NCI-H2029 treated with DMSO at 0.1 percent for 48 hours (cell line): ENCODE measurements around the gene ANKS6.
A peak's percentile ranks its signal among the peaks of the same experiment; 100 is the strongest.

Experiments
- DNase-seq: peaks from one replicate; lab custom pipeline; 2025; lab: John Stamatoyannopoulos, UW

ANKS6 gene

DNA sequence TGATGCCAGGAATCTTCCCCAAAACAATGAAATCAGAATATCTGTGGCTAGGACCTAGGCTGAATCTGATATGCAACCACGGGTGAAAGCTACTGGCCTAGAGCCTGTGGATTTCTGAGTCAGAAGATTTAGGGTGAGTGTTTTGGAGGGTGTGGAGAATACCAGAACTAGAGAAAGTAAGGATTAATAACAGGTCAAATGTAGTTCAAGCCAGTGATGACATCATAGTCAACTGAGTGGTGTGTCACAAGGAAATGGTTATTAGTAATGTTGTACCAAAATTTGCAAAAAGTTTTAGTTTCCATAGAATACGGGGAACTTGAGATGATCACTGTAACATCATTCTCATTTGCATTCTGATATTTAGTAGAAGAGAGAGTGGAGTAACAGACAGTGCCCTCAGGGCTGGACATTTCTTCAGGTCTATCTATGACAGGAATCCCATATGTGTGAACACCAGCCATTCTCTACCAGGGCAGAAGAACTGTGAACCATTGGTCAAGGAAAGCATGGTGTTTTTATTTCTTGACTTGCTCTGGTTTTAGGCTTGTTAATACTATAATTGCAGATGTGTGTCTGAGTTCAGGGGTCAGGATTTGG lies 14.8 kb upstream of the ANKS6 start:
- no peak for DNase-seq

DNA sequence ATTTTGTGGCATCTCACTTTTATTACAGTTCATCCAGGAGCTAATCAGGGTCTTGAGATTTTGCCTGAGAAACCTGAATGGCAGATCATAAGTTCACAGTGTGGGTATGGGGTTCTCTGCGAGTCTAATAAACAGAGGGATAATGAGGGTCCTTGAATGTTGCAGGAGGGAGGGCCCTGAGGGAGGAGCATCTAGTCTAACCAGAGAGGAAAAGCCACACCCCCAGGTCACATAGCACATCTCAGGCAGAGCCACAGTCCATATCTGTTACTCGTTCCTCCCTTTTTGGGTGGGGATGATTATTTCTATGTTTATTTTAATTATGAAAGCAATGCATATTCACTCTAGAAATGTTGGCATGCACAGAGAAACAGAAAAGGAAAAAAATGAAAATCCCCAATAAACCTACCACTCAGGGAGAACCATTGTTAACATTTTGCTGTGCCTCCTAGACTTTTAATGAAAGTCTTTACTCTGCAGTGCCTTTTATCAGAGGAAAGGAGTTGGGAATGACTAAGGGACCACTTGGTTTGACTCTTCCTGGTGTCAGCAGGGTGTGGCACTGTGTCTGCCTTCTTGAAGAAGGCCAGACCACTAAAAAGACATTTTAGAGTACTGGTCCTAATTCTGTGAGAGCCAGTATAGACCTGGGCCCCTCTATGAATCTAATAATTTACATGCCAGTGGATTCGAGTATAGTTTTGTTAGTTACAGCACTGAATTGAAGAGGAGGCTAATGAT lies 13.9 kb upstream of the ANKS6 start:
- no peak for DNase-seq

DNA sequence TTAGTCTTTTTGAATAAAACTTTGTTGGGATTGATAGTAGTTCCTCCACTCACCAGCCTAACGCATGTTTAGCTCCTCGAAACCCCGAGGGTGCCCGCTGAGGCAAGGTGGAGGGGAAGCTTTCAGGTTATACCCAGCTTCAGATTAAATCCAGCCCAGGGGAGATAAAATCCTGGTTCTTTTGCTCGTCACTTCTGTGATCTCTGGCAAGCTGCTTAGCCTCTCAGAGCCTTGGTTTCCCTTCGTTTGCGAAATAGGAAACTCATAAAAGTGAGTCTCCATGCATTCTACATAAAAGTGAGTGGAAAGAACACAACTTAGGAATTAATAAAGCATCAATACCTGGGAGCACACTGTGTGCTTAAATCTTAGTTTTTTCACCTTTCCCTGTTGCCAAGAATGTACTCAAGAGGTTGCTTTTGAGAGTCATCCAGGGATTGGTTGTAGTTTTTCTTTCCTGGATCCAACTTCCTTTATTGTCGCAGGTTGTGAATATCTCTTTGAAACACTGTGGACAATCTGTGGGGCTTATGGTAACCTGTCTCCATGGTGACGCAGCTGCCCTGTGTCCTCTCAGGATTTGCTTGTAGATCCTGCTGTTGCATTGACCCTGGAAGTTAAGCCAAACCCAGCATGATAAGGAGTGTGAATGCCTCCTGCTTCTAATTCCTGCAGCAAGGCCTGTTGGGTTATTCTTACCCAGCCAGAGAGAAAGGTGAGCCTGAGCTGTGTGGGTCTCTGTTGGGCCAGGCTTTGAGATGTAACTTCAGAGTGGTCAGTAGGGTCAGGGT lies 13.2 kb upstream of the ANKS6 start:
- DNase-seq: no peak

DNA sequence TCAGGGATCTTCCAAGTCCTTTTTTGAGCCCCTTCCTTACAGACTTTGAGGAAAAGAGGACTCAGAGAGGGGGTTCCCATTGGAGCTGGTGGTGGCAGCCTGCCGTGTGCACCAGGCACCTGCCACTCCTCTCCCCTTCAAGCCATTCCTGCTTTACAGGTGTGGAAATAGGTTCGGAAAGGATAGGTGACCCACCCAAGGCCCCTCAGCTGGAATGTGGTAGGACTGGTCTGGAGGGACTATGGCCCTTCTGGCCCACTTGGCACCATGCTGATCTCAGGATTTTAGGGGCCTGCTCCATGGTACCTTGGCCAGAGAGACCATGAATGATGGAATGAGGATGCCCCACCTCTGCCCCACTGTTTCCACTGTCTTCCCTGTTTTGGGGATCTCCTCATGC lies 12.5 kb upstream of the ANKS6 start:
- DNase-seq: no peak

DNA sequence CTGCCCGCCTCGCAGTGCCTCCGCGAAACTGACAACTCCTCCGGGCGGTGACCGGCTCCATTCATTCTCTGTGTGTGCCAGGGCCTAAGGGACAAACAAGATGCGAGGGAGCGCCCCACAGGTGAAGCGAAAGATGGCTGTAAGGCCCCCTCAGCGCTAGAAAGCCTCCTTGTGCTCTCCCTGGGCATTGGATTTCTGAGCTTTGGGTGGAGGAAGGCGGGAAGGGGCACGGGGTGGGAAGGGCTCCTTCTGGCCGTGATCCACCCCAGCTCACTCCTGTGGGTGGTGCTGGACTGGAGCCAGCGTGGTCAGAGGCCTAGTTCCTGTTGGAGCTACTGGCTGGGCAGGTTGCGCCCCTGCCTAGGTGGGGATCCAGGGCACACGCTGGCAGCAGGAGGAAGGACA lies 12.1 kb upstream of the ANKS6 start:
- DNase-seq: peak; percentile 11

DNA sequence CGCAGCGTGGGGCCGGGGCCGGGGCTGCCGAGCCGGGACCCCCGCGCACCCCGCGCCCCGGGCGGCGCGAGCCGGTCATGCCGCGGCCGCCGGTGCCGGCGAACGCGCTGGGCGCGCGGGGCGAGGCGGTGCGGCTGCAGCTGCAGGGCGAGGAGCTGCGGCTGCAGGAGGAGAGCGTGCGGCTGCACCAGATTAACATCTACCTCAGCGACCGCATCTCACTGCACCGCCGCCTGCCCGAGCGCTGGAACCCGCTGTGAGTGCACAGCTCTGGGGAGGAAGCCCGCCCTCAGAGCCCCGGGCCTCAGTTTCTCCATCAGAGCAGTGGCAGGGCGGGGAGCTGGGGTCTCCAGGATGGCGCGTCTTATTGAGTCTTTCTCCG lies 11.4 kb upstream of the ANKS6 start:
- DNase-seq: no peak

DNA sequence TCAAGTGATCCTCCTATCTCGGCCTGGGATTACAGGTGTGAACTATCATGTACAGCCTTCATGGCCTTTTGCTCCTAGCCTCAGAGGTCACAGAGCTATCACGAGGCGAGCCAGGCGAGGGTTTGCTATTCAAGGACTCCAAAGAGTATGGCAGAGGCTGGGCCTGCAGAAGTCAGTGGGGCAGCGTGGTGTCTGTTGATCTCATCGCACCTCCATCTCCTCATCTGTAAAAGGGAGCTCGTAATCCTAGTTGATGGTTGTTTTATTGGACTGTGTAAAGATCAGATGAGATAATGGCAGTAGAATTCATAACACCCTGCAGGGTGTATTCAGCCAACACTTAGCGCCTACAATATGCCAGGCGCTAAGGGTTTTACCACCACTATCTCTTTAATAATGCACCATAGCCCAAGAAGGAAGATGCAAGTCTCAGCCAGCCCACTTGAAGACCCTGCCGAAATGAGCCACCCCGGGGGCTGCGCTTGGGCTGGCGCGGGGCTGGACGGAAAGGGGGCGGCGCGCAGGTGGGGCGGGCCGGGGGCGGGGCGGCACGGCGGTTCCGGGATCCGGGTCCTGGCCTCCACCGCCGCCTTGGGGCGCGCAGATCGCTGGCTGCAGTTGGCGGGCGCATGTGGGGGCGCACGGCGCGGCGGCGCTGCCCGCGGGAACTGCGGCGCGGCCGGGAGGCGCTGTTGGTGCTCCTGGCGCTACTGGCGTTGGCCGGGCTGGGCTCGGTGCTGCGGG lies 10.9 kb upstream of the ANKS6 start, which contains the start of gene GALNT12:
GALNT12 (plus strand) TSS at position 601 of the 744 bp plus-strand sequence; CDS start at position 630, 29 bp downstream.
- DNase-seq: no peak

DNA sequence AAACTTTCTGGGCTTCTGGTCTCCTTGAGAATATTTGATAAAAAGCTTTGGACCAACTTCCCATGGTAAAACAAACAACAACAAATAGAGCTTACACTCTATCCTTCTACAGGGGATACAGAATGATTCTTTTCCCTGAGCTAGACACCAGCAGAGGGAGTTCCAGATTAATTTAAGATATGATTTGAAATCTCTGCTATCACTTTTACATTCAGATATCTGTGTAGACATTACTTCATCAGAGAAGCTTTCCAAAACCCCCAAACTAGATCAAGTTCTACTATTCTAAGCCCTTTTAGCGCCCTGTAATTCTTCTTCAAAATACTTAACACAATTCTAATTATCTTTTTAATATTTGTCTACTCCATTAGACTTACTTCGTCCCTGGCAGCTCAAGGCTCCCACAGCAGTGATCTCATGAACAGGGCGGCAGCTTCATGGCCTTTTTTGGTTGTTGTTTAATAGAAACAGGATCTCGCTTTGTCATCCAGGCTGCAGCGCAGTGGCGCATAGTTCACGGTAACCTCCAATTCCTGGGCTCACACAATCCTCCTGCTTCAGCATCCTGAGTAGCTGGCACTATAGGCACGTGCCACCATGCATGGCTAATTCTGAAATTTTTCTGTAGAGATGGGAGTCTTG lies 10.2 kb upstream of the ANKS6 start:
- no peak for DNase-seq

DNA sequence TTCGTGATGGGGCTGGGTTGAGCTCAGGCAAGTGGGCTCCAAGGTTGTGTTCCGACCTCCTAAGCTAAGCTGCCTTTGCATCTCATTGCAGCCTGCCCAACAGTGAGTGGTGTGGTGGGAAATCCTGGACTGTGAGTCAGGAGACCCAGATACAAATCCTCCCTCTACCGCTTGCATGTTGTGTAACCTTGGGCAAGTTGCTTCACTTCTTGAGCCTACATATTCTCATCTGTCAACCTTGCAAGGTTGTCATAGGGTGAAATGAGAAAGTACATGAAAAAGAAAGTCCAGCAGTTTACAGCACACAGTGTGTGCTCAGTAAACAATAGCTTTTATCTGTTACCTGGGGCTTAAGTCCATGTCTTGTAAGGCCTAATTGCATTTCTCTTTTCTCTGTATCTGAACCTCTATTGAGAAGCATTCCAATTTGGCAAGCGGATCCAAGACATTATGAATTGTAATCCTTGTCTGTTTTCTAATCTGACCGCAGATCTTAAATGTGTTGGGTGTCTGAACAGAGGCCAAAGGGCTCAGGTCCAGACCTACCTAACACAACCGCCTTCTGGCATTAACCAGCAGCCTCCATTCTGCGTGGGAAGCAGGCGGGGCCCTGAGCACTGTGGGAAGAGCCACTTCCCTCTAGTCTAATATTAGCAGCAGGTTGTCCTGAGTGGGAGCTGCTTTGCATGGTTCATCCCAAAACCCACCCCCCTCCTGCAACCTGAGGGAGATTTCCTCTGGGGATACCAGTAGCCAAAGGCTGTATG lies 9.3 kb upstream of the ANKS6 start:
- no peak for DNase-seq

DNA sequence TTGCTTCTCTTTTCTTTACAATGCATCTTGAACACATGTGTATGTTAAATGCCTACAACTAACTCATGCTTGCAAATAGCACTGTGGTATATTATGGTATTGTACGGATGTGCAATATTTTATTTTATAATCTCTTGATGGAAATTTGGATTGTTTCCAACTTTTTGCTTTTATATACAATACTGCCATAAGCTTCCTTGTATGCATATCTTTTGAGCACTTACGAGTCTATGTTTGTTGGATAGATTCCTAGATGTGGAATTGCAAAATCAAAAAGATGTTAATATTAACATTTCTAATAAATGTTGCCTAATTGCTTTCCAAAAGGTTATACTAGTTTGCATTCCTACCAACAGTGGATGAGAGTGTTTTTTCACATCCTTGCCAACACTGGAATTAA lies 7.7 kb upstream of the ANKS6 start:
- DNase-seq: no peak

DNA sequence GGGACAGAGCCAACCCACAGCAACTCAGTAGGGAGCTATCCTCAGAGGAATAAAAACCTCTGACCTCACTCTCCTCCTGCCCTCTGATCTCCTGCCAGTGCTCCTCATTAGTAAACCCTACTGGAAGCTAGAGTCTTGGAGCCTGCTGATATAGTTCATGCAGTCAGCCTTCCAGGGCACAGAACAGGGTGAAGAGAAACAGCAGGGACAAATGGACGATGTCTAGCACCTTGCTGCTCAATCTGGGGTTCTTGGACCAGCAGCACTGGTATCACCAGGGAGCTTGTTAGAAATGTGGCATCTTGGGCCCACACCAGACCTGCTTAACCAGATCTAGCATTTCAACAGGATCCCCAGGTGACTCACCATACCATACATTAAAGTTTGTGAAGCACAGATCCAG lies 5.6 kb upstream of the ANKS6 start:
- no peak for DNase-seq

DNA sequence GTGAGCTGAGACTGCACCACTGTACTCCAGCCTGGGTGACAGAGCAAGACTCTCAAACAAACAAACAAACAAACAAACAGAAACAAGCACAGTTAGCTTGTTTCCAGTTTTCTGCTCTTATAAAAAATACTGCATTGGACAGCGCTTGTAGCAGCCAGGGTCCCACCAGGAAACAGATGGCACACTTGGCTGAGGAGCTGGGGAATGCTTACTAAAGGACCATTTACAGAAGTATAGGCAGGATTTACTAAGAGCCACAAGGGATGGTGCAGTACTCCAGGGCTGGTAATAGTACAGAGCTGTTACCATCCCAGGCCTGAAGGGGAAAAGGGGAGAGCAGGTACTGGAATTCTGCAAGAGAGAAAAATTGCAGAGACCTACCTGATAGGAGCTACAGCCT lies 5.2 kb upstream of the ANKS6 start:
- DNase-seq: no peak

DNA sequence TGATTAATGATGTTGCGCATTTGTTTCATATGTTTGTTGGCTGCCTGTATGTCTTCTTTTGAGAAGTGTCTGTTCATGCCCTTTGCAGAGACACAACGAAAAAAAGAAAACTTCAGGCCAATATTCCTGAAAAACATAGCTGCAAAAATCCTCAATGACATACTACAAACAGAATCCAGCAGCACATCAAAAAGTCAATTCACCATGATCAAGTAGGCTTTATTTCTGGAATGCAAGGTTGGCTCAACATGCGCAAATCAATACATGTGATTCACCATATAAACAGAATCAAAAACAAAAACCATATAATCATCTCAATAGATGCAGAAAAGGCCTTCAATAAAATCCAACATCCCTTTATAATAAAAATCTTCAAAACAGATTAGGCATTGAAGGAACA lies 1.9 kb upstream of the ANKS6 start:
- DNase-seq: no peak

DNA sequence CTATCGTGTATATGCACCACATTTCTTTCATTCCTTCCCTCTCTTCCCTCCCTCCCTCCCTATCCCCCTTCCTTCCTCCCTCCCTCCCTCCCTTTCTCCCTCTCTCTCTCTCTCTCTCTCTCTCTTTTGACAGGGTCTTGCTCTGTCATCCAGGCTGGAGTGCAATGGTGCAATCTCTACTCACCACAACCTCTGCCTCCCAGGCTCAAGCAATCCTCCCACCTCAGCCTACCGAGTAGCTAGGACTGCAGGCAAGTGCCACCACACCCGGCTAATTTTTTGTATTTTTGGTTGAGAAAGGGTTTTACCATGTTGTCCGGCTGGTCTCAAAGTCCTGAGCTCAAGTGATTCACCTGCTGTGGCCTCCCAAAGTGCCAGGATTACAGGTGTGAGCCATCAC lies 1.1 kb upstream of the ANKS6 start:
- no peak for DNase-seq

DNA sequence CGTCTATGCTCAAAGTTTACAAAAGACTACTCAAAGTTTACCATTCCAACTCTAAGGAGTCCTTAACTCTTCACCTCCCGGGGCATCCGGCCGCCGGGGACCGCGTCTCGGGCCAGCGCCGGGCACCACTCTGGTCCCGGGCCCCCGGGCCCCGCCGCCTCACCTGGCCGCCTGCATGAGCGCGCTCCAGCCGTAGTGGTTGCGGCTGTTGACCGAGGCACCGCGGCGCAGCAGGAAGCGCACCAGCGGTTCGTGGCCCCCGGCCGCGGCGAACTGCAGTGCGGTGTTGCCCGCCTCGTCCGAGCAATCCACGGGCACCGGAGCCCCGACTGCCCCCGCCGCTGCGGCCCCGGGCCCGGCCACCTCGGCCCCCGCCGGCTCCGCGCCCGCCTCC lies 388 bp downstream of the ANKS6 start:
- DNase-seq: no peak

DNA sequence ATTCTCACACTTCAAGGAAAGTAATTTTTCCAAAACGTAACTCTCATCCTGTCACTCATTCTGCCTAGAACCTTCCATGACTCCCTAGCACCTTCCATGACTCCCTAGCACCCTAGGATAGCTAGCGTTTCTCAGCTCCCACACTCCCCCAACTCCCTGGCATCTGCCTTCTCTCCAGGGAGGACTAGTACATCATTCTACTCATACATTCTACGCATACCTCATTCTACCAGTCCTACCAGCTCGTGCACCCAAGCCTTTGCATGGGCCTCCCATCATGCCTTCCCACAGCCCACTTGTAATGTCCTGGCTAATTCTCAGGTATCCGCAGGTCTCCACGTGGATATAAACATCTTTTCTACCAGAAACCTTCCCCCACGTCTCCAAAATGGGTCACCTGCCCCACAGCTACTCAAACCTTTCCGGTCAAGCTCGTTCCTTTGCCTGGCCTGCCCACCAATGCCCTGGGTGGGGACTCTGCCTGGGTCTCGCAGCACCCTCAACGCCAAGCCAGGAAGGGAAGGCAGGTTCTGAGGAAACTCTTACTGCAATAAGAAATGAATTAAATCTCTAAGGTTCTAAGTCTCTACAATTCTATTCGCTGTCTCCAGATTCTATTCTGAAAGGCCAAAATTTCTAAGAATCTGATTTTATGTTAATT lies 930 bp downstream of the ANKS6 start:
- no peak for DNase-seq

DNA sequence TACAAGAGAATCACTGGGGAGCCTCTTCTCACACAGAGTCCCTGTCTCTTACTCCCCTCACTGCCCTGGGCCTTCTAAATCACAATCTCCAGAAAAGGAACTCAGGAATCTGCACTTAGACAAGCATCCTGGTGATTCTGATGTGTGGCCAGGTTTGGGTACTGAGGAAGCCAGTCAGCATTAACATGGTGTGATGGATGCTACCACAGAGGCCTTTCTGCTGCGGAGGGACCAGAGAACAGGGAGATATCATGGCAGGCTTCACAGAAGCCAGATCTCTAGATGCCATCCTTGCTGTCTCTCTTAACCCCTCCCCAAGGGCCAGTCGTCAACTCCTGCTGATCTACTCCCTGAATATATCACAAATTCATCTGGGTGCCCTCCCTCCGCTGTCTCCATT lies 1.6 kb downstream of the ANKS6 start:
- no peak for DNase-seq

DNA sequence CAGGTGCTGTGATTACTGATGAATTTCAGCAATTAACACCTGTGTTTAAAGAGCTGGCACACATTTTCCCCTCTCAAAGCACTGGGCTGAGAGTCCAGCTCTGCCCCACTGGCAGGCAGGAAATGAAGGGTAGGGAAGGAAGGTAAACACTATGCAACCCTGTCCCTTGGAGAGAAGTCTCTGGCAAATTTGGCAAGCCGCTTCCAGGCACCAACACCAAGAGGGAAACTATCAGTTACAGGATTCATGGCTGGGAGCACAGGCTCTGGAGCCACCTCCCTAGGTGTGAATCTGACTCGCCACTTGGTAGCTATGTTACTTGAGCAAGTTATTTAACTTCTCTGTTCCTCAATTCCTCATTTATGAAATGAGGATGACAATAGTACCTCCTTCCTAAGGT lies 3.3 kb downstream of the ANKS6 start:
- peak; percentile 30 for DNase-seq

DNA sequence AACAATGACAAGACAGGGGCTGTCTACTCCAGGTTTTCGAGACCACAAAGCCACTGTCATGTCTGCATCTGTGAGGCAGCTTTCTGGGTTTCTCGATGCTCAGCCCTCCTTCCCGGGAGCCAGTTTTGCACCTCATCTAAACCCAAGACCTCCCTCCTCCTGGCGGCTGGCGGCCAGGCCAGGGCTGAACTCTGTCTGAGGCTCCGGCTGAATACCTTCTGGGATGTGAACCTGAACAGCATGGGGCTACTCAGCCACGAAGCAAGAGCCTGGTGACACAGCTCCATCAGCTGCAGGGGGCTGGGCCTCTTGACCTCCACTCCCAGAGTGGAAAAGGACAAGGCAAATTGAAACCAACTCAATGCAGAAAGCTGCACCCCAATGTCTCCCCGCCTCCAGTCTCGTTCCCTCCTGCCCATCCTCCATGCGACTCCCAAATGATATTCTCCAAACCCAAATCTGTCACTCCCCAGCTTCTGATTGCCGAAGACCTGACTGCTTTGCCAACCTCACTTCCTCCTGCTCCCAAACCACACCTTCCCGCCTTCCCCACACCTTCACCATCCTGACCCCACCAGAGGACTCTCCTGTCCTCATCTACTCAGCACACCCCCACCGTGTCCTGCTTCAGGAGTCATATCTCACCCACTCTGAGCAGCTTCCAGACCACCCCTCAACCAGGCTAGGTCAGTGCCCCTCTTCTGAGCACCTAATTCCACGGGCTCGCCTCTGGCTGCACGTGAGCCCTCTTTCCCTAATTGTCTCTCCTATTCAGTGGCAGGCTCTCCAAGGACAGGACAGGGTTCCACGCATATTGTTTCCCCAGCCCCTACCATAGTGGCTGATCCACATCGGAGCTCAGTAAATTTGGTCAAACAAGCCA lies 4.5 kb downstream of the ANKS6 start:
- DNase-seq: no peak
